K562 (cell line): ENCODE data around the gene RPL28. TPM values are rescaled to one million over a fixed set of nuclear protein-coding genes. Genes with fewer than 3 reads are reported as not detected.

Experiments used
- CAMTA2 ChIP-seq: fragments of 250-450 bp; sonication (Bioruptor Pico); conservative IDR thresholded peaks from 2 replicates; pipeline ENCODE4 v1.5.1; 2022
- OTX1 ChIP-seq: fragments of 450-650 bp; formaldehyde crosslinking; IDR thresholded peaks from 2 replicates; pipeline ENCODE4 v1.4.0; 2022; ENCODE audit warnings: mild to moderate bottlenecking
- SRF ChIP-seq, 2 experiments: fragments of 250-450, 450-650 bp in 1 of 2; sonication (Bioruptor Pico) in 1 of 2; sonication (generic) in 1 of 2; formaldehyde crosslinking; IDR thresholded peaks; 2 replicates each; pipeline versions ENCODE4 v1.5.0 to v1.5.1; 2020 to 2022; ENCODE audit warnings: mild to moderate bottlenecking in 1 of 2, missing genetic modification reagents in 1 of 2
- polyA plus RNA-seq, 8 experiments: library from polyadenylated mRNA; depleted of rRNA in 4 of 8; stranded (reverse) in 5 of 8; unstranded in 3 of 8; fragments of >200 nt; fragmentation: Nextera tagmentation in 2 of 8; fragmentation: Illumina TruSeq in 1 of 8; extraction: Ambion mirVana in 2 of 8; extraction: Trizol in 1 of 8; gene quantifications; 2 replicates each; pipeline versions ENCODE4 v1.2.1 to v1.2.3, GENCODE V29; 2011 to 2014; ENCODE audit warnings: inconsistent platforms in 1 of 8, missing spikeins in 1 of 8
- total RNA-seq, 7 experiments: library from RNA; depleted of rRNA in 6 of 7; stranded (reverse); fragments of >200 nt in 6 of 7; fragmentation: Illumina TruSeq in 2 of 7; extraction: Trizol in 2 of 7; gene quantifications; 2 replicates each; pipeline versions ENCODE4 v1.2.1 to v1.2.3, GENCODE V29; 2011 to 2021; ENCODE audit warnings: low replicate concordance in 1 of 7
- TF ChIP-seq, protein P1 (sequence below): fragments of 250-450 bp; sonication (Bioruptor Pico); IDR thresholded peaks from 2 replicates; pipeline ENCODE4 v1.4.0; 2020; ENCODE audit warnings: mild to moderate bottlenecking, moderate library complexity, borderline replicate concordance
- TF ChIP-seq, protein P2 (sequence below): fragments of 450-650 bp; IDR thresholded peaks from 2 replicates; pipeline ENCODE4 v1.7.1; 2018; ENCODE audit warnings: mild to moderate bottlenecking, low read depth; ENCODE audit not compliant: partially characterized antibody
- TF ChIP-seq, protein P3 (sequence below): fragments of 450-650 bp; IDR thresholded peaks from 2 replicates; pipeline ENCODE4 v1.6.1; 2014; ENCODE audit warnings: low read depth, mild to moderate bottlenecking, moderate library complexity, borderline replicate concordance
- TF ChIP-seq, protein P4 (sequence below): fragments of 250-450 bp; sonication (Bioruptor Pico); IDR thresholded peaks from 2 replicates; pipeline ENCODE4 v1.4.0; 2020
- TF ChIP-seq, protein P5 (sequence below): fragments of 250-450 bp; sonication (Bioruptor Pico); IDR thresholded peaks from 2 replicates; pipeline ENCODE4 v1.5.0; 2021; ENCODE audit warnings: mild to moderate bottlenecking, moderate library complexity

RPL28 gene
- total and polyA plus RNA-seq, 9 of the 15 experiments (the other 6 are each of a cell fraction or from before 2014, with no cell fraction given): 124 to 3,106 (median 622) TPM

DNA sequence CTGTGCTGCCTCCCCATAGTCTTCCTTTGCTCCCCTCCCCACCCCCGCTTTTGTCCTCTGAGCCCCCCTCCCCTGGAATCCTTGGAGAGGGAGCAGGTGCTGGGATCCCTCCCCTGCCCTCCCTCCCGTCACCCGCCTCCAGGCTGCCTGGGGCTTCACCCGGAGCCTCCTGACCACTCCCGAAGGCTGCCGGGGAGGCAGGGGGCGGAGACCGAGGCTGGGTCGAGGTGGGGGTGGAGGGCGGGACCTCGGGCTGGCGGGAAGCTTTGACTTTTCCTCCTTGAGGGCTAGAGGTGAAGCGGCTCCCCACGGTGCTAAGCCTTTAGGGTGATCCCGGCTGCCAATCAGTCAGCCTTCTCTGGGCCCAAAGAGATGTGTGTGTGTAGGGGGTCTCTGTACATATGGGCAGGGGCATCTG, 44.6 kb upstream of the RPL28 start (continued):
- TF ChIP-seq, protein P1, sequence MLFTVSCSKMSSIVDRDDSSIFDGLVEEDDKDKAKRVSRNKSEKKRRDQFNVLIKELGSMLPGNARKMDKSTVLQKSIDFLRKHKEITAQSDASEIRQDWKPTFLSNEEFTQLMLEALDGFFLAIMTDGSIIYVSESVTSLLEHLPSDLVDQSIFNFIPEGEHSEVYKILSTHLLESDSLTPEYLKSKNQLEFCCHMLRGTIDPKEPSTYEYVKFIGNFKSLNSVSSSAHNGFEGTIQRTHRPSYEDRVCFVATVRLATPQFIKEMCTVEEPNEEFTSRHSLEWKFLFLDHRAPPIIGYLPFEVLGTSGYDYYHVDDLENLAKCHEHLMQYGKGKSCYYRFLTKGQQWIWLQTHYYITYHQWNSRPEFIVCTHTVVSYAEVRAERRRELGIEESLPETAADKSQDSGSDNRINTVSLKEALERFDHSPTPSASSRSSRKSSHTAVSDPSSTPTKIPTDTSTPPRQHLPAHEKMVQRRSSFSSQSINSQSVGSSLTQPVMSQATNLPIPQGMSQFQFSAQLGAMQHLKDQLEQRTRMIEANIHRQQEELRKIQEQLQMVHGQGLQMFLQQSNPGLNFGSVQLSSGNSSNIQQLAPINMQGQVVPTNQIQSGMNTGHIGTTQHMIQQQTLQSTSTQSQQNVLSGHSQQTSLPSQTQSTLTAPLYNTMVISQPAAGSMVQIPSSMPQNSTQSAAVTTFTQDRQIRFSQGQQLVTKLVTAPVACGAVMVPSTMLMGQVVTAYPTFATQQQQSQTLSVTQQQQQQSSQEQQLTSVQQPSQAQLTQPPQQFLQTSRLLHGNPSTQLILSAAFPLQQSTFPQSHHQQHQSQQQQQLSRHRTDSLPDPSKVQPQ (CRISPR knock-in tag): no peak
- TF ChIP-seq CAMTA2 (CRISPR knock-in tag): no peak
- no peak for TF ChIP-seq OTX1 (CRISPR knock-in tag)
- TF ChIP-seq, protein P2, sequence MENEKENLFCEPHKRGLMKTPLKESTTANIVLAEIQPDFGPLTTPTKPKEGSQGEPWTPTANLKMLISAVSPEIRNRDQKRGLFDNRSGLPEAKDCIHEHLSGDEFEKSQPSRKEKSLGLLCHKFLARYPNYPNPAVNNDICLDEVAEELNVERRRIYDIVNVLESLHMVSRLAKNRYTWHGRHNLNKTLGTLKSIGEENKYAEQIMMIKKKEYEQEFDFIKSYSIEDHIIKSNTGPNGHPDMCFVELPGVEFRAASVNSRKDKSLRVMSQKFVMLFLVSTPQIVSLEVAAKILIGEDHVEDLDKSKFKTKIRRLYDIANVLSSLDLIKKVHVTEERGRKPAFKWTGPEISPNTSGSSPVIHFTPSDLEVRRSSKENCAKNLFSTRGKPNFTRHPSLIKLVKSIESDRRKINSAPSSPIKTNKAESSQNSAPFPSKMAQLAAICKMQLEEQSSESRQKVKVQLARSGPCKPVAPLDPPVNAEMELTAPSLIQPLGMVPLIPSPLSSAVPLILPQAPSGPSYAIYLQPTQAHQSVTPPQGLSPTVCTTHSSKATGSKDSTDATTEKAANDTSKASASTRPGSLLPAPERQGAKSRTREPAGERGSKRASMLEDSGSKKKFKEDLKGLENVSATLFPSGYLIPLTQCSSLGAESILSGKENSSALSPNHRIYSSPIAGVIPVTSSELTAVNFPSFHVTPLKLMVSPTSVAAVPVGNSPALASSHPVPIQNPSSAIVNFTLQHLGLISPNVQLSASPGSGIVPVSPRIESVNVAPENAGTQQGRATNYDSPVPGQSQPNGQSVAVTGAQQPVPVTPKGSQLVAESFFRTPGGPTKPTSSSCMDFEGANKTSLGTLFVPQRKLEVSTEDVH: peak; percentile 67
- TF ChIP-seq, protein P3, sequence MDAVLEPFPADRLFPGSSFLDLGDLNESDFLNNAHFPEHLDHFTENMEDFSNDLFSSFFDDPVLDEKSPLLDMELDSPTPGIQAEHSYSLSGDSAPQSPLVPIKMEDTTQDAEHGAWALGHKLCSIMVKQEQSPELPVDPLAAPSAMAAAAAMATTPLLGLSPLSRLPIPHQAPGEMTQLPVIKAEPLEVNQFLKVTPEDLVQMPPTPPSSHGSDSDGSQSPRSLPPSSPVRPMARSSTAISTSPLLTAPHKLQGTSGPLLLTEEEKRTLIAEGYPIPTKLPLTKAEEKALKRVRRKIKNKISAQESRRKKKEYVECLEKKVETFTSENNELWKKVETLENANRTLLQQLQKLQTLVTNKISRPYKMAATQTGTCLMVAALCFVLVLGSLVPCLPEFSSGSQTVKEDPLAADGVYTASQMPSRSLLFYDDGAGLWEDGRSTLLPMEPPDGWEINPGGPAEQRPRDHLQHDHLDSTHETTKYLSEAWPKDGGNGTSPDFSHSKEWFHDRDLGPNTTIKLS: no peak
- TF ChIP-seq SRF (CRISPR knock-in tag; IDR thresholded peaks at IDR 0.05): no peak
- TF ChIP-seq, protein P4, sequence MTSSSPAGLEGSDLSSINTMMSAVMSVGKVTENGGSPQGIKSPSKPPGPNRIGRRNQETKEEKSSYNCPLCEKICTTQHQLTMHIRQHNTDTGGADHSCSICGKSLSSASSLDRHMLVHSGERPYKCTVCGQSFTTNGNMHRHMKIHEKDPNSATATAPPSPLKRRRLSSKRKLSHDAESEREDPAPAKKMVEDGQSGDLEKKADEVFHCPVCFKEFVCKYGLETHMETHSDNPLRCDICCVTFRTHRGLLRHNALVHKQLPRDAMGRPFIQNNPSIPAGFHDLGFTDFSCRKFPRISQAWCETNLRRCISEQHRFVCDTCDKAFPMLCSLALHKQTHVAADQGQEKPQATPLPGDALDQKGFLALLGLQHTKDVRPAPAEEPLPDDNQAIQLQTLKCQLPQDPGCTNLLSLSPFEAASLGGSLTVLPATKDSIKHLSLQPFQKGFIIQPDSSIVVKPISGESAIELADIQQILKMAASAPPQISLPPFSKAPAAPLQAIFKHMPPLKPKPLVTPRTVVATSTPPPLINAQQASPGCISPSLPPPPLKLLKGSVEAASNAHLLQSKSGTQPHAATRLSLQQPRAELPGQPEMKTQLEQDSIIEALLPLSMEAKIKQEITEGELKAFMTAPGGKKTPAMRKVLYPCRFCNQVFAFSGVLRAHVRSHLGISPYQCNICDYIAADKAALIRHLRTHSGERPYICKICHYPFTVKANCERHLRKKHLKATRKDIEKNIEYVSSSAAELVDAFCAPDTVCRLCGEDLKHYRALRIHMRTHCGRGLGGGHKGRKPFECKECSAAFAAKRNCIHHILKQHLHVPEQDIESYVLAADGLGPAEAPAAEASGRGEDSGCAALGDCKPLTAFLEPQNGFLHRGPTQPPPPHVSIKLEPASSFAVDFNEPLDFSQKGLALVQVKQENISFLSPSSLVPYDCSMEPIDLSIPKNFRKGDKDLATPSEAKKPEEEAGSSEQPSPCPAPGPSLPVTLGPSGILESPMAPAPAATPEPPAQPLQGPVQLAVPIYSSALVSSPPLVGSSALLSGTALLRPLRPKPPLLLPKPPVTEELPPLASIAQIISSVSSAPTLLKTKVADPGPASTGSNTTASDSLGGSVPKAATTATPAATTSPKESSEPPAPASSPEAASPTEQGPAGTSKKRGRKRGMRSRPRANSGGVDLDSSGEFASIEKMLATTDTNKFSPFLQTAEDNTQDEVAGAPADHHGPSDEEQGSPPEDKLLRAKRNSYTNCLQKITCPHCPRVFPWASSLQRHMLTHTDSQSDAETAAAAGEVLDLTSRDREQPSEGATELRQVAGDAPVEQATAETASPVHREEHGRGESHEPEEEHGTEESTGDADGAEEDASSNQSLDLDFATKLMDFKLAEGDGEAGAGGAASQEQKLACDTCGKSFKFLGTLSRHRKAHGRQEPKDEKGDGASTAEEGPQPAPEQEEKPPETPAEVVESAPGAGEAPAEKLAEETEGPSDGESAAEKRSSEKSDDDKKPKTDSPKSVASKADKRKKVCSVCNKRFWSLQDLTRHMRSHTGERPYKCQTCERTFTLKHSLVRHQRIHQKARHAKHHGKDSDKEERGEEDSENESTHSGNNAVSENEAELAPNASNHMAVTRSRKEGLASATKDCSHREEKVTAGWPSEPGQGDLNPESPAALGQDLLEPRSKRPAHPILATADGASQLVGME: no peak
- TF ChIP-seq, protein P5, sequence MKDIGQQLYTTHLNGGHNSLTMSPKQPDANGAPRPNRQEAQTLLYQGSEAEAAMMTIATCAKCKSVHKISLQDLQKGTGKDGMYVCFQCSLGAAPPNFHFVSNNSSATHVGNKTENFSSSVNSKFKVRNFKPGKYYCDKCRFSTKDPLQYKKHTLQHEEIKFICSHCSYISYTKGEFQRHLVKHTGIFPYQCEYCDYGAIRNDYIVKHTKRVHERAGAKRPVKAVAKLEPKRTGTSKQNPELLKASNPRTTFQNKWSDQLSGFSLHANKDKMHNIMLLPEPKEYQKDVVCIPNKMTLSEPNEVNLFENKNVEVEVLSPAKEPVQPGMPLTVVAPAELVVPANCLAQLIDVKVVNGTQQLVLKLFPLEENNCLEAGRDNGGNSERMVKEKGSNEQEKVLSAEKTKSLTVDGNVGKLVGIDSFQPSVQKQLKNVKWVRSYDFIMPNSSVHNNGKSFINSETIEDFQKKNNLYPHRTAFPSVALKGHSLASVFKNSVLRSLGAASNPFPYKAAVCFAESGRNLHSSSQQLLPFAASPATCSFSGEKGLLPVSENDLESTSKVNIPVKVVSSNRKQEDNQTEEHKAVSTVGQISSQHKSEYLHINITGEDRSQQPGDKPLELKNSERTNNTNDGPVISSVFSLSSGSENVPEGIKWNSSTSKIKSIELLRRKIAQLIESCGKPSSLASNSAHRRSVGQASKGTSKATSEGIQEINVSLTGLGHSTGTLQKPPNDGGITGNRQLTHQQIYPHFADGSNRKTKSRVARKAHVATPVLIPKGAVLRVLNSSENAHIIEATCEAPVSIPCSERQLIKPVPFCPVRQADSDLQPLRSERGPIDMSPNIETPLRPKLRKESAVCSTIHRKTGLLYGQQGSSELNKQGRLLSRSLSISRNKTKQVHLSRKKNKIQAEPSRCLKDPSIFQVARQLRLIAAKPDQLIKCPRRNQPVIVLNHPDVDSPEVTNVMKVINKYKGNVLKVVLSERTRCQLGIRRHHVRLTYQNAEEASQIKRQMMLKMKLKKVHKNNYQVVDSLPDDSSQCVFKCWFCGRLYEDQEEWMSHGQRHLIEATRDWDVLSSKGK (CRISPR knock-in tag): no peak
